Lung (tissue), 12 donors: Measurements from ENCODE around the gene GYG2. TPM values are rescaled to one million over a fixed set of nuclear protein-coding genes. Genes with fewer than 3 reads are reported as not detected.

Experiments
- ATAC-seq: fragments of 200-7000 bp; cut with Tn5 transposase; one replicate; pipeline ENCODE4 v1.9.1; 2020; ENCODE audit warnings: moderate number of reproducible peaks; ENCODE audit not compliant: insufficient read depth, low FRiP score
- DNase-seq, 3 donors: peaks; one replicate each; pipeline ENCODE4 v3.0.0-alpha.2; 2013 to 2017
- H3K27ac ChIP-seq, 2 donors: one replicate each; pipeline ENCODE4 v1.5.1; 2013; ENCODE audit warnings: mild to moderate bottlenecking in 2 of 2, moderate library complexity in 2 of 2, control low read depth in 1 of 2, inconsistent platforms in 1 of 2, low read depth in 1 of 2, low read length in 1 of 2
- H3K27me3 ChIP-seq, 3 donors: one replicate each; pipeline ENCODE4 v1.5.1; 2013; ENCODE audit warnings: low read length in 2 of 3; ENCODE audit not compliant: control insufficient read depth in 3 of 3, insufficient read depth in 3 of 3
- H3K36me3 ChIP-seq, 4 donors: one replicate each; pipeline ENCODE4 v1.5.1; 2013; ENCODE audit warnings: low read length in 4 of 4, mild to moderate bottlenecking in 1 of 4, moderate library complexity in 1 of 4; ENCODE audit not compliant: control insufficient read depth in 4 of 4, insufficient read depth in 4 of 4
- H3K4me1 ChIP-seq, 5 donors: one replicate each; pipeline ENCODE4 v1.5.1; 2013; ENCODE audit warnings: low read length in 5 of 5, mild to moderate bottlenecking in 2 of 5, moderate library complexity in 1 of 5; ENCODE audit not compliant: control insufficient read depth in 5 of 5, insufficient read depth in 5 of 5
- H3K4me3 ChIP-seq: one replicate; pipeline ENCODE4 v1.5.1; 2013; ENCODE audit warnings: mild to moderate bottlenecking, control low read depth, moderate library complexity
- H3K9ac ChIP-seq, 2 donors: one replicate each; pipeline ENCODE4 v1.5.1; 2013; ENCODE audit warnings: low read length in 2 of 2, control low read depth in 1 of 2; ENCODE audit not compliant: insufficient read depth in 1 of 2
- H3K9me3 ChIP-seq, 4 donors: one replicate each; pipeline ENCODE4 v1.5.1; 2013; ENCODE audit warnings: low read length in 3 of 4, mild to moderate bottlenecking in 1 of 4, moderate library complexity in 1 of 4; ENCODE audit not compliant: control insufficient read depth in 4 of 4, insufficient read depth in 3 of 4
- WGBS, 2 donors: extraction: QIAGEN DNeasy Blood & Tissue Kit; methylation state at CpG; one replicate each; pipeline ENCODE4 v1.1.7; 2013; 5-methylcytosine and 5-hydroxymethylcytosine counted together
- polyA plus RNA-seq, 2 donors: library from polyadenylated mRNA; stranded (reverse); fragments of 200-250 nt; gene quantifications; one replicate each; pipeline ENCODE4 v1.2.1, GENCODE V29; 2013
- total RNA-seq, 2 donors: library from RNA; depleted of rRNA in 1 of 2; stranded (reverse); fragments of >200 nt in 1 of 2; gene quantifications; one replicate each; pipeline ENCODE4 v1.2.1, GENCODE V29; 2014 to 2021
- TF ChIP-seq, protein P1 (sequence below): IDR thresholded peaks from 2 replicates; pipeline ENCODE4 v1.5.1; 2012; ENCODE audit warnings: mild to moderate bottlenecking; ENCODE audit errors: control extremely low read depth, extremely low read depth
- donor health status: control.
- donor health status: control.
- donor health status: Bipolar disorder and iron deficiency.
- donor health status: healthy.
- donor health status: DM: yes; HTN: yes; CAD: no.

Gene GYG2
- total and polyA plus RNA-seq, 4 donors: 0.59 to 5.4 (median 2.7) TPM

- Histone ChIP-seq H3K36me3 (peaks cover 2 to 11% (median 6%) of the 10 kb centered on the region in 4 donors), H3K4me3 (no peak overlapping the region), H3K4me1 (no peaks in the 10 kb centered on the region), H3K9me3 (peaks cover 0 to 15% (median 2%) of the 10 kb centered on the region in 4 donors), H3K9ac (no peak overlapping the region), H3K27ac (no peak overlapping the region), H3K27me3 (peaks cover 0 to 9% (median 0%) of the 10 kb centered on the region in 3 donors)
- no peak for DNase-seq
- TF ChIP-seq, protein P1, sequence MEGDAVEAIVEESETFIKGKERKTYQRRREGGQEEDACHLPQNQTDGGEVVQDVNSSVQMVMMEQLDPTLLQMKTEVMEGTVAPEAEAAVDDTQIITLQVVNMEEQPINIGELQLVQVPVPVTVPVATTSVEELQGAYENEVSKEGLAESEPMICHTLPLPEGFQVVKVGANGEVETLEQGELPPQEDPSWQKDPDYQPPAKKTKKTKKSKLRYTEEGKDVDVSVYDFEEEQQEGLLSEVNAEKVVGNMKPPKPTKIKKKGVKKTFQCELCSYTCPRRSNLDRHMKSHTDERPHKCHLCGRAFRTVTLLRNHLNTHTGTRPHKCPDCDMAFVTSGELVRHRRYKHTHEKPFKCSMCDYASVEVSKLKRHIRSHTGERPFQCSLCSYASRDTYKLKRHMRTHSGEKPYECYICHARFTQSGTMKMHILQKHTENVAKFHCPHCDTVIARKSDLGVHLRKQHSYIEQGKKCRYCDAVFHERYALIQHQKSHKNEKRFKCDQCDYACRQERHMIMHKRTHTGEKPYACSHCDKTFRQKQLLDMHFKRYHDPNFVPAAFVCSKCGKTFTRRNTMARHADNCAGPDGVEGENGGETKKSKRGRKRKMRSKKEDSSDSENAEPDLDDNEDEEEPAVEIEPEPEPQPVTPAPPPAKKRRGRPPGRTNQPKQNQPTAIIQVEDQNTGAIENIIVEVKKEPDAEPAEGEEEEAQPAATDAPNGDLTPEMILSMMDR: no peak
- ATAC-seq: no peak
- 95 to 97% methylated on average over 2 of the region's 2 CpGs for WGBS, 2 donors
Measured at GRCh38 chrX:2908125-2908685, 79.5 kb downstream of the GYG2 start.

DNA sequence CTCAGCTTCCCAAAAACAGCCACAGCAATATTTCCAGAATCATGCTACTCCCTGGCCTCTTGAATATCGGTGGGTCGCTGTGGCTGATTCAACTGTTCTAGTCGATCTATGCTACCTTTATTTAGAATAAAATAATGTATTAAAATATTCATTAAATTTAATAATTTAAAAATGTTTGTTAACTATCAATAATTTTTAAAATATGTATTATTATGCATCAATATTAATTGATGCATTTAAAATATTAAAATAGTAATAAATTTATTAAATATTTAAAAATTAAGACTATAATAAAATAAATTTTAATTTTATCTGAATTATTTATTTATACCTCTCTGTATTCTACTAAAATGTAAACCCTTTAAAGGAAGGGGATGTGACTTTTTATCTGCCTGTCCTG lies 81.4 kb downstream of the GYG2 start:
- H3K4me3 ChIP-seq: no peak overlapping the region
- peaks cover 0 to 4% (median 0%) of the 10 kb centered on the region in 4 donors for H3K9me3 ChIP-seq
- peaks cover 2 to 12% (median 4%) of the 10 kb centered on the region in 4 donors for H3K36me3 ChIP-seq
- no peak overlapping the region for H3K27ac ChIP-seq
- DNase-seq: no peak
- 97 to 100% methylated on average over 3 of the region's 3 CpGs for WGBS, 2 donors
- H3K4me1 ChIP-seq: no peaks in the 10 kb centered on the region
- TF ChIP-seq, protein P1: no peak
- ATAC-seq: no peak
- H3K9ac ChIP-seq: no peak overlapping the region
- H3K27me3 ChIP-seq: peaks cover 0 to 8% (median 0%) of the 10 kb centered on the region in 3 donors

DNA sequence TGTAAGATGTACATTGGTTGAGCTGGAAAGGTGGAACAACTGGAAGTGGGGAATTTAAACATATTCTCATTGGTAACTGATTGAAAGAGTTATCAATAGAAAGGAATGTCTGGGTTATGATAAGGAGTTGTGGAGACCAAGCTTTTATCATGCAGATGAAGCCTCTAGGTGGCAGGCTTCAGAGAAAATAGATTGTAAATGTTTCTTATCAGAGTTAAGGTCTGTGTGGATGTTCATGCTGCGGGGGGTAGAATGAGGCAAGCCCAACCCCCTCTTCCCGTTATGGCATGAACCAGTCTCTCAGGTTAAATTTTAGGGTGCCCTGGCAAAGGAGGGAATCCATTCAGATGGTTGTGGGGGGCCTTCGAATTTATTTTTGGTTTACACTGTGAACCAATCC lies 84.4 kb downstream of the GYG2 start:
- ATAC-seq: no peak
- Histone ChIP-seq H3K4me1 (no peaks in the 10 kb centered on the region), H3K27ac (no peak overlapping the region), H3K4me3 (no peak overlapping the region), H3K9me3 (peaks cover 0 to 2% (median 0%) of the 10 kb centered on the region in 4 donors), H3K27me3 (peaks cover 0 to 3% (median 0%) of the 10 kb centered on the region in 3 donors), H3K36me3 (peaks cover 0 to 13% (median 1%) of the 10 kb centered on the region in 4 donors), H3K9ac (no peak overlapping the region)
- WGBS, 2 donors: 69 to 74% methylated on average over 3 of the region's 3 CpGs
- no peak for DNase-seq
- TF ChIP-seq, protein P1: no peak

GRCh38 chrX:2917767-2918166 lies 89.0 kb downstream of the GYG2 start:
- ATAC-seq (no peak), DNase-seq (no peak)
- Histone ChIP-seq H3K4me1 (no peaks in the 10 kb centered on the region), H3K36me3 (peaks cover 2 to 30% (median 7%) of the 10 kb centered on the region in 4 donors), H3K9ac (no peak overlapping the region), H3K27ac (no peak overlapping the region), H3K27me3 (peaks cover 0 to 10% (median 0%) of the 10 kb centered on the region in 3 donors), H3K4me3 (no peak overlapping the region), H3K9me3 (no peaks in the 10 kb centered on the region)
- 98% methylated on average over 15 to 23 of the region's 23 CpGs for WGBS, 2 donors
- TF ChIP-seq, protein P1: no peak
